ENCODE data around the gene USH2A.

GRCh38 chr1:215807218-215807617 is 616.0 kb downstream of the USH2A start:
- no peak for TF ChIP-seq POLR2A (IDR thresholded peaks at IDR 0.05)
- no peak for TF ChIP-seq CTCF (IDR thresholded peaks at IDR 0.05)
